ENCODE results near the gene PPEF1.

DNA sequence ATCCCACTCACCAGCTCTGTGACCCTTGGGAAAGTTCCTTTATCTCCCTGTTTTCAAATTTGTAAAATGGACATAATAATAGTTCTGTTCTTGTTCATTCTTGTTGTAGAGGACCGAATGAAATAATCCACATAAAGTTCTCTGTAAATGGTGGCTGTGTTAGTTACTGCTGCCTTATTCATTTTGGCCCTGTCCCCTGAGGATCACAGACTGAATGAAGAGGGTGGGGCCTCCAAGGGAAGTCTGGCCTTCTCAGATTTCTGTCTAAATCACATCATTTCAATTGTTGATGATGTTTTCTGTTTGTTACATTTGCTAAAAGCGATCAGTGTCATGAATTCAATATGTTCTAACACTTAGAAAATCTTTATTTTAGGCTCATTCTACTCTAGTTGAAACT is 117.9 kb downstream of the PPEF1 start:
- TF ChIP-seq, protein P1, sequence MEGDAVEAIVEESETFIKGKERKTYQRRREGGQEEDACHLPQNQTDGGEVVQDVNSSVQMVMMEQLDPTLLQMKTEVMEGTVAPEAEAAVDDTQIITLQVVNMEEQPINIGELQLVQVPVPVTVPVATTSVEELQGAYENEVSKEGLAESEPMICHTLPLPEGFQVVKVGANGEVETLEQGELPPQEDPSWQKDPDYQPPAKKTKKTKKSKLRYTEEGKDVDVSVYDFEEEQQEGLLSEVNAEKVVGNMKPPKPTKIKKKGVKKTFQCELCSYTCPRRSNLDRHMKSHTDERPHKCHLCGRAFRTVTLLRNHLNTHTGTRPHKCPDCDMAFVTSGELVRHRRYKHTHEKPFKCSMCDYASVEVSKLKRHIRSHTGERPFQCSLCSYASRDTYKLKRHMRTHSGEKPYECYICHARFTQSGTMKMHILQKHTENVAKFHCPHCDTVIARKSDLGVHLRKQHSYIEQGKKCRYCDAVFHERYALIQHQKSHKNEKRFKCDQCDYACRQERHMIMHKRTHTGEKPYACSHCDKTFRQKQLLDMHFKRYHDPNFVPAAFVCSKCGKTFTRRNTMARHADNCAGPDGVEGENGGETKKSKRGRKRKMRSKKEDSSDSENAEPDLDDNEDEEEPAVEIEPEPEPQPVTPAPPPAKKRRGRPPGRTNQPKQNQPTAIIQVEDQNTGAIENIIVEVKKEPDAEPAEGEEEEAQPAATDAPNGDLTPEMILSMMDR (IDR thresholded peaks at IDR 0.05): no peak
- TF ChIP-seq POLR2AphosphoS5 (IDR thresholded peaks at IDR 0.05) (no peak), EP300 (IDR thresholded peaks at IDR 0.05; ENCODE audit: low read depth) (no peak)
